Left lobe of liver (tissue), 2 donors: ENCODE results near the gene RPAP3. TPM values are rescaled to one million over a fixed set of nuclear protein-coding genes. Genes with fewer than 3 reads are reported as not detected.

Experiments
- ATAC-seq: fragments of 200-7000 bp; cut with Tn5 transposase; one replicate; pipeline ENCODE4 v1.9.1; 2020; ENCODE audit warnings: mild to moderate bottlenecking, moderate library complexity
- DNase-seq: peaks from one replicate; pipeline ENCODE4 v3.0.0-alpha.2; 2020; ENCODE audit warnings: low spot score
- total RNA-seq: library from RNA; stranded (reverse); gene quantifications from one replicate; pipeline ENCODE4 v1.2.1, GENCODE V29; 2021
- donor health status: DM: no; HTN: no; CAD: no; lungs with moderate emphysema.
- donor health status: DM: no; HTN: yes; CAD: no.

Gene RPAP3
- total RNA-seq, 1 donor from 2014 or later, result 5.8 TPM

GRCh38 chr12:47614521-47614920 is 91.3 kb downstream of the RPAP3 start:
- no peak for ATAC-seq

GRCh38 chr12:47612953-47613352 is 92.9 kb downstream of the RPAP3 start:
- DNase-seq (no peak), ATAC-seq (no peak)

More at GRCh38 chr12:47614521-47614920, 91.3 kb downstream of the RPAP3 start:
- DNase-seq, result no peak

- DNase-seq, result no peak
- ATAC-seq, result no peak
These were observed 93.9 kb downstream of the RPAP3 start for GRCh38 chr12:47611906-47612305.

Other genes with a start within 250 kb of the RPAP3 start
- gene ENDOU, start 19.5 kb upstream of the RPAP3 start, total RNA-seq, result not detected
- gene RAPGEF3, start 52.9 kb upstream of the RPAP3 start, total RNA-seq, result 2.1 TPM
- gene SLC48A1, start 67.2 kb upstream of the RPAP3 start, total RNA-seq, result 14.1 TPM
- 8.1 TPM for gene HDAC7, start 113.9 kb upstream of the RPAP3 start, total RNA-seq
- 0.28 TPM for gene VDR, start 199.0 kb upstream of the RPAP3 start, total RNA-seq